K562 treated with DMSO at 1 percent for 4 hours (cell line): Measurements from ENCODE around the gene KYNU. TPM values are rescaled to one million over a fixed set of nuclear protein-coding genes. Genes with fewer than 3 reads are reported as not detected.

ENCODE experiments used
- total RNA-seq: library from RNA; unstranded; fragments of 300-600 nt; gene quantifications from 2 replicates; pipeline ENCODE4 v1.2.3, GENCODE V29; 2022; ENCODE audit not compliant: insufficient read depth

The KYNU gene
- total RNA-seq: 3.0 and 3.1 TPM in 2 replicates

DNA sequence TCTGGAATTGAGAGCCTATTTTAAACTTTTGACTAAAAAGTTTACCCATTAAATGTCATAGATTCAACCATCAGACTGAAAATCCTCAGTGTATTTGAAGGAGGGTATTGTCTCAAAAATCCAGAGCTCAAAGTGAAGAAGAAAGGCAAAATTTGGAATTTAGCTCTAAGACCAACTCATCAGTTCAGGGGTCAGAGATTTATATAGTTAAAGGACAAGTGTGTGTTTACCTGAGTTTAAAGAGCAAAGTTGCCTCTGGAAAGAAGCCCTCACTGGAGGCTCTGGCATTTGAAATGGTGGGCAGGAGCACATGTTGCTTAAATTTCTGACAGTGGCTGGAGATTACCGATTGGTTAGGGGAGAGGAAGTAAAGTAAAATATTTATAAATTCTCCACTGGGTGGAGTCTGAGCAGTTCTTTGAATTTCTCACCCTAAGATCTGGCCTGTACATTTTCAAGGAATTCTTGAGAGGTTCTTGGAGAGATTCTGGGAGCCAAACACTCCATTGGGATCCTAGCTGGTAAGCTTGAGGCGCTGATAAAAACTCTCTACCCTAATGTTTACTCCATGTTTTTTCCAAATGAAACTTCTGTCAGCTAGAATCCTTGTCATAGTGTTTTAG is at the start of gene KYNU:
KYNU (plus strand) TSS at position 449 of the 623 bp plus-strand sequence. CDS start 7,704 bp downstream, outside the sequence.

